Upper lobe of left lung (tissue), 6 donors: Measurements from ENCODE around the gene FRY. TPM values are rescaled to one million over a fixed set of nuclear protein-coding genes. Genes with fewer than 3 reads are reported as not detected.

Experiments used
- ATAC-seq, 2 donors: fragments of 200-7000 bp; cut with Tn5 transposase; one replicate each; pipeline ENCODE4 v1.9.1; 2022; ENCODE audit warnings: mild to moderate bottlenecking in 2 of 2, moderate library complexity in 2 of 2; ENCODE audit not compliant: low FRiP score in 2 of 2
- DNase-seq, 2 donors: peaks; one replicate each; pipeline ENCODE4 v3.0.0-alpha.2; 2019 to 2020
- H3K27ac ChIP-seq, 4 donors: fragments of 200-600 bp; sonication (generic); one replicate each; pipeline ENCODE4 v1.5.1; 2016 to 2019
- H3K27me3 ChIP-seq, 4 donors: fragments of 200-600 bp; sonication (generic); one replicate each; pipeline ENCODE4 v1.5.1; 2017 to 2019
- H3K36me3 ChIP-seq, 4 donors: fragments of 200-600 bp; sonication (generic); one replicate each; pipeline ENCODE4 v1.5.1; 2016 to 2019
- H3K4me1 ChIP-seq, 4 donors: fragments of 200-600 bp; sonication (generic); one replicate each; pipeline ENCODE4 v1.5.1; 2018 to 2019
- H3K4me3 ChIP-seq, 4 donors: fragments of 200-600 bp; sonication (generic); one replicate each; pipeline ENCODE4 v1.5.1; 2017 to 2019; ENCODE audit warnings: mild to moderate bottlenecking in 2 of 4, moderate library complexity in 1 of 4
- H3K9me3 ChIP-seq, 4 donors: fragments of 200-600 bp; sonication (generic); one replicate each; pipeline ENCODE4 v1.5.1; 2018 to 2019
- EP300 ChIP-seq, 4 donors: sonication (generic); formaldehyde crosslinking; IDR thresholded peaks; one replicate each; pipeline ENCODE4 v1.5.1; 2017; ENCODE audit warnings: antibody characterized with exemption in 4 of 4, control low read depth in 2 of 4
- POLR2A ChIP-seq, 4 donors: fragments of 450-650 bp; IDR thresholded peaks; one replicate each; pipeline ENCODE4 v1.5.1; 2016 to 2017; ENCODE audit warnings: antibody characterized with exemption in 4 of 4, mild to moderate bottlenecking in 2 of 4
- POLR2AphosphoS5 ChIP-seq, 2 donors: sonication (generic); formaldehyde crosslinking; IDR thresholded peaks; one replicate each; pipeline ENCODE4 v1.5.1; 2017; ENCODE audit warnings: antibody characterized with exemption in 2 of 2
- WGBS, 2 donors: methylation state at CpG; one replicate each; pipeline ENCODE4 v1.1.5; 2017 to 2018; 5-methylcytosine and 5-hydroxymethylcytosine counted together
- total RNA-seq, 6 donors: library from RNA; depleted of rRNA in 4 of 6; stranded (reverse); fragments of >200 nt in 4 of 6; gene quantifications; one replicate each; pipeline versions ENCODE4 v1.1.0 to v1.2.1, GENCODE V29; 2016 to 2021
- TF ChIP-seq, protein P1 (sequence below), 6 experiments: fragments of 450-650 bp in 4 of 6; fragments of 200-600 bp in 2 of 6; sonication (generic) in 2 of 6; IDR thresholded peaks; one replicate each; pipeline ENCODE4 v1.5.1; 2016 to 2019; ENCODE audit warnings: antibody characterized with exemption in 6 of 6
- donor health status: DM: no; HTN: no; CAD: no; lungs with moderate emphysema.
- donor health status: DM: no; HTN: yes; CAD: no; lungs with severe emphysema.

Gene FRY
- total RNA-seq, 6 donors from 2014 or later, result 58.3 to 88.9 (median 65.8) TPM

DNA sequence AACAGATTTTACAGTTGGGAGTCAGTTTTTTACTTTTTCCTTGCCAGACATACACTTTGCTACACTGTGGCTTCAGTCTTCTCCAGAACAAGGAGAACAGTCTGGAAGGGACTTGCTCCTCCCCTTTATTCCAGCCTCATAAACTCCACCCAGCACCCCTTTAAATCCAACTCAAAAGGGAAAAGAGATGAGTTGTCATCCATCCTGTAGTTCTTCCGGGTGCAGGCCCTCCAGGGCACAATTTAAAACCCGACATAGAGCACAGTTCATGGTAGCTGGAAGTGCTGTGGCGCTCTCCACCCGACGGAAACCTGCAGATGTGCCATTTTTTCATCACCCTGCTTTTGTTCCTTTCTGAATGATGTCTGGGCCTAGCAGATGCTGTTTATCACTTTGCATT, 184.7 kb downstream of the FRY start:
- H3K4me1 ChIP-seq, result peaks cover 0 to 5% (median 0%) of the 10 kb centered on the region in 4 donors
- H3K27me3 ChIP-seq, result no peaks in the 10 kb centered on the region
- 88 to 100% methylated on average over 5 of the region's 5 CpGs for WGBS, 2 donors
- peaks cover 0 to 5% (median 0%) of the 10 kb centered on the region in 4 donors for H3K36me3 ChIP-seq
- no peak overlapping the region for H3K27ac ChIP-seq
- TF ChIP-seq POLR2A (IDR thresholded peaks at IDR 0.05), result no peak
- TF ChIP-seq EP300 (IDR thresholded peaks at IDR 0.05), result no peak
- no peak for TF ChIP-seq POLR2AphosphoS5 (IDR thresholded peaks at IDR 0.05)
- TF ChIP-seq, protein P1, sequence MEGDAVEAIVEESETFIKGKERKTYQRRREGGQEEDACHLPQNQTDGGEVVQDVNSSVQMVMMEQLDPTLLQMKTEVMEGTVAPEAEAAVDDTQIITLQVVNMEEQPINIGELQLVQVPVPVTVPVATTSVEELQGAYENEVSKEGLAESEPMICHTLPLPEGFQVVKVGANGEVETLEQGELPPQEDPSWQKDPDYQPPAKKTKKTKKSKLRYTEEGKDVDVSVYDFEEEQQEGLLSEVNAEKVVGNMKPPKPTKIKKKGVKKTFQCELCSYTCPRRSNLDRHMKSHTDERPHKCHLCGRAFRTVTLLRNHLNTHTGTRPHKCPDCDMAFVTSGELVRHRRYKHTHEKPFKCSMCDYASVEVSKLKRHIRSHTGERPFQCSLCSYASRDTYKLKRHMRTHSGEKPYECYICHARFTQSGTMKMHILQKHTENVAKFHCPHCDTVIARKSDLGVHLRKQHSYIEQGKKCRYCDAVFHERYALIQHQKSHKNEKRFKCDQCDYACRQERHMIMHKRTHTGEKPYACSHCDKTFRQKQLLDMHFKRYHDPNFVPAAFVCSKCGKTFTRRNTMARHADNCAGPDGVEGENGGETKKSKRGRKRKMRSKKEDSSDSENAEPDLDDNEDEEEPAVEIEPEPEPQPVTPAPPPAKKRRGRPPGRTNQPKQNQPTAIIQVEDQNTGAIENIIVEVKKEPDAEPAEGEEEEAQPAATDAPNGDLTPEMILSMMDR (IDR thresholded peaks at IDR 0.05), result no peak
- ATAC-seq, result no peak
- H3K4me3 ChIP-seq, result no peak overlapping the region
- no peaks in the 10 kb centered on the region for H3K9me3 ChIP-seq
- DNase-seq, result no peak

DNA sequence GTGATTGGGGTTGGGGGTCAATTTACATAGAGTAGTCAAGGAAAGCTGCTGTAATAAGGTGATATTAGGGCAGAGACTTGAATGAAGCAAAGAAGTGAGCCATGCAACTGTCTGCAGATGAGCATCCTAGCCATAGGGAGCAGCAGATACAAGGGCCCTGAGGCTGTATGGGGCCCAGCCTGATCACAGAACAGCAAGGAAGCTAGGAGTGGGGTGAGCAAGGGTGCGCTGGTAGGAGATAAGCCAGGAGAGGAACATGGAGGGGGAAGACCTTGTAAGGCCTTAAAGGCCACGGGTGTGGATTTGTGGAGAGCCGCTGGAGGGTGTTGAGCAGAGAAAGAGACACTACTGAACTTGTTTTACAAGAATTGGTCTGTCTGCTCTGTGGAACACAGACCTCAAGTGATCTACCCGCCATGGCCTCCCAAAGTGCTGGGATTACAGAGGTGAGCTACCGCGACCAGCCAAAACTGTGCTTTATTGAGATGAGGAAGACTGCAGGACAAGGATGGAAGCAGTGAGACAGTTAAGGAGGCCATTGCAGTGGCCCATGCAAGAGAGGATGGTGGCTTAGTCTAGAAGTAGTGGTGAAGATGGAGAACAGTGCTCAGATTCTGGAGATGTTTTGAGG, 190.6 kb downstream of the FRY start:
- TF ChIP-seq POLR2A (IDR thresholded peaks at IDR 0.05) (no peak), EP300 (IDR thresholded peaks at IDR 0.05) (no peak)
- Histone ChIP-seq H3K27ac (no peak overlapping the region), H3K4me3 (no peak overlapping the region), H3K36me3 (peaks cover 0 to 10% (median 5%) of the 10 kb centered on the region in 4 donors), H3K9me3 (no peaks in the 10 kb centered on the region), H3K27me3 (no peaks in the 10 kb centered on the region), H3K4me1 (peaks cover 0 to 3% (median 0%) of the 10 kb centered on the region in 4 donors)
- DNase-seq (no peak), ATAC-seq (no peak)
- 95 to 99% methylated on average over 6 of the region's 6 CpGs for WGBS, 2 donors

GRCh38 chr13:32224916-32225315, 193.3 kb downstream of the FRY start:
- H3K4me3 ChIP-seq, result no peak overlapping the region
- no peak for DNase-seq
- H3K9me3 ChIP-seq, result no peaks in the 10 kb centered on the region
- H3K27ac ChIP-seq, result no peak overlapping the region
- no peak for ATAC-seq
- peaks cover 0 to 3% (median 0%) of the 10 kb centered on the region in 4 donors for H3K4me1 ChIP-seq
- H3K27me3 ChIP-seq, result no peaks in the 10 kb centered on the region
- TF ChIP-seq POLR2AphosphoS5 (IDR thresholded peaks at IDR 0.05) (no peak), POLR2A (IDR thresholded peaks at IDR 0.05) (no peak), EP300 (IDR thresholded peaks at IDR 0.05) (no peak)
- TF ChIP-seq, protein P1 (IDR thresholded peaks at IDR 0.05), result no peak
- 81 to 88% methylated on average over 5 of the region's 5 CpGs for WGBS, 2 donors
- peaks cover 0 to 24% (median 5%) of the 10 kb centered on the region in 4 donors for H3K36me3 ChIP-seq

GRCh38 chr13:32225481-32225931, 193.9 kb downstream of the FRY start:
- peaks cover 0 to 24% (median 5%) of the 10 kb centered on the region in 4 donors for H3K36me3 ChIP-seq
- ATAC-seq, result no peak

GRCh38 chr13:32228330-32229041, 196.9 kb downstream of the FRY start:
- no peaks in the 10 kb centered on the region for H3K9me3 ChIP-seq
- ATAC-seq, result peak in 1 of 2 donors; percentile 43
- WGBS, 2 donors, result 86 to 90% methylated on average over 5 of the region's 5 CpGs
- no peaks in the 10 kb centered on the region for H3K27me3 ChIP-seq
- no peak overlapping the region for H3K27ac ChIP-seq
- no peak for DNase-seq
- H3K4me3 ChIP-seq, result no peak overlapping the region
- TF ChIP-seq POLR2A (IDR thresholded peaks at IDR 0.05) (no peak), POLR2AphosphoS5 (IDR thresholded peaks at IDR 0.05) (no peak), EP300 (IDR thresholded peaks at IDR 0.05) (no peak)
- TF ChIP-seq, protein P1 (IDR thresholded peaks at IDR 0.05), result no peak
- peaks cover 0 to 3% (median 0%) of the 10 kb centered on the region in 4 donors for H3K4me1 ChIP-seq
- peaks cover 3 to 24% (median 5%) of the 10 kb centered on the region in 4 donors for H3K36me3 ChIP-seq

More at GRCh38 chr13:32225481-32225931, 193.9 kb downstream of the FRY start:
- Histone ChIP-seq H3K4me1 (peaks cover 0 to 3% (median 0%) of the 10 kb centered on the region in 4 donors), H3K27ac (no peak overlapping the region), H3K4me3 (no peak overlapping the region), H3K27me3 (no peaks in the 10 kb centered on the region), H3K9me3 (no peaks in the 10 kb centered on the region)
- WGBS, 2 donors, result 51 to 58% methylated on average over 5 of the region's 5 CpGs
- TF ChIP-seq, protein P1 (IDR thresholded peaks at IDR 0.05), result no peak
- TF ChIP-seq EP300 (IDR thresholded peaks at IDR 0.05) (no peak), POLR2AphosphoS5 (IDR thresholded peaks at IDR 0.05) (no peak), POLR2A (IDR thresholded peaks at IDR 0.05) (no peak)
- no peak for DNase-seq
